ENCODE measurements around the gene ZFHX2.
A peak's percentile ranks its signal among the peaks of the same experiment; 100 is the strongest.

Gene ZFHX2

DNA sequence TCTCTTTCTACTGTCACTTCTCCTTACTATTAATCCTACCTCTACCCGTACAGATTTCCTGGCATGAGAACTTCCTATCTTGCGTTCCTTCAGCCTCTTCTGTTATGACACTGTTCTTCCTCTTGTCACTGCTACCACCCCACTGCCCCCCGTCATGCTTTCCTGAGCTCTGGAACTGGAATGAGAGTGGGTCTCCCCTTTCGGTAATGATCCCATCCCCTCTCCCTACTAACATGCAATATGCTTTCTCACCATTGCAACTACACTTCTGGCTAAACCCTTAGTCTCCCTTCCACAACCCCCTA, 20.9 kb upstream of the ZFHX2 start:
- no peak for DNase-seq

DNA sequence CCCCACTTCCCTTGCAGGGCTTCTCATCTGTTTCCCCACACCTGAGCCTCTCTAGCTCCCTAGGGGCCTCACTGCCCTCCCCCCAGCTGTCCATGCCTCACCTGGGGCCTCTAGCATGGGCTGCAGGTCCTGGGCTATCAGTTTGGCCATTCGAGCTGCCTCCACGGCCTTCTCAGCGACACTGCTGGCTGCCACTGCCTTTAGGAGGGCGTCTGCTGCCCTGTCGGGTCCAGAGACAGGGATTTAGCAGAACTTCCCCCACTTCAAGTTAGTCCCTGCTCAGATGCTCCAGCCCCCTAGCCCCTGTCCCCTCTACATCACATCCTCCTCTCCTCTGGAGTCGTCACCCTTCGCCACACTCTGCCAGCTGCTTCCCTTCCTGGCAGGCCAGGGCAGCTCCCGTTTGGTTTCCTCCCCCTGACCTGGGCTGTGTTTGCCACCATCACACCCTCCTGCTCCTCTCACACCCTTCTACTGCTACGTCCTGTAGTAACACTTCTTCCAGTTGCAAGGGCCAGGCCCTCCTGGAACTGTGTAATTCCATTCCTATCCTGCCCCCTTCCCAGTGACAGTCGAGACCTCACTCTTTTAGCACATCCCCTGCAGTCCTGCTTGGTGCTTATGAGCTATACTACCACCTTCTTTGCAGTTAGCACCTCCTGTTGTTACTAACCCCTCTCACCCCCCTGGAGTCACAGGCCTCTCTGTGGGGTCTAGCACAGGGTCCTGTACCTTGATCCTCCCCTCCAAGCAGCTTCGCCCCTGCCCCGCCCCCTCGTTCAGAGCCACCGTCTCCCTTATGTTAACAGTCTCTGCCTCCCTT, 20.3 kb upstream of the ZFHX2 start:
- no peak for DNase-seq

DNA sequence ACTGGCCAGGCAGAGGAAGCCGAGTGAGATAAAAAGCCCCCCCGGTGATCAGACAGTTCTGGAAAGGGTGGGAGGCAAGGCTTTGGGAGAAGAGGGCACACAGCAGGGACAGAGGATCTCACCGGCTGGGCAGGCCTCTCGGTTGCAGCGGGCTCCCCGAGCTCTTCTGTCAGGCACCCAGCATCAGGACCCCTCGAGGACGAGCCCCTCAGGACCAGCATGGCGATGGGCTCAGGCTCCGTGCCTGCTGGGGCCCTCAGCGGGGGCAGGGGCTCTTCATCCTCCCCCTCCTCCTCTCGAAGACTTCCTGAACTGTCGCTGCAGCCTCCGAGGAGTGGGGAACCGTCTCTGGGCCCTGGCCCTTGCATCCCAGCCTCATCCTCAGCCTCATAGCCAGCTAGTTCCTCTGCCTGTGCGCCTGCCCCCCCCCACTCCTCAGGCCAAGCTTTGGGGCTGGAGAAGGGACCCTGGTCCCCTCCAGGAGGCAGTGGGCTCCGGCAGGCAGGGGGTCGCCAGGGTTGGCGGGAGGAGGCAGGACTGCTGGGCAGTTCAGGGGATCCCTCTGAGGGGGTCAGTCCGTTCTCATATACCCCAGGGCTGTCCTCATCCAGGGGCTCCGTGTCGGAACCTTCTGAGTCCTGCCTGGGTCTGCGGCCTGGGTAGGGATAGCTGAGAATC, 19.4 kb upstream of the ZFHX2 start:
- no peak for DNase-seq

DNA sequence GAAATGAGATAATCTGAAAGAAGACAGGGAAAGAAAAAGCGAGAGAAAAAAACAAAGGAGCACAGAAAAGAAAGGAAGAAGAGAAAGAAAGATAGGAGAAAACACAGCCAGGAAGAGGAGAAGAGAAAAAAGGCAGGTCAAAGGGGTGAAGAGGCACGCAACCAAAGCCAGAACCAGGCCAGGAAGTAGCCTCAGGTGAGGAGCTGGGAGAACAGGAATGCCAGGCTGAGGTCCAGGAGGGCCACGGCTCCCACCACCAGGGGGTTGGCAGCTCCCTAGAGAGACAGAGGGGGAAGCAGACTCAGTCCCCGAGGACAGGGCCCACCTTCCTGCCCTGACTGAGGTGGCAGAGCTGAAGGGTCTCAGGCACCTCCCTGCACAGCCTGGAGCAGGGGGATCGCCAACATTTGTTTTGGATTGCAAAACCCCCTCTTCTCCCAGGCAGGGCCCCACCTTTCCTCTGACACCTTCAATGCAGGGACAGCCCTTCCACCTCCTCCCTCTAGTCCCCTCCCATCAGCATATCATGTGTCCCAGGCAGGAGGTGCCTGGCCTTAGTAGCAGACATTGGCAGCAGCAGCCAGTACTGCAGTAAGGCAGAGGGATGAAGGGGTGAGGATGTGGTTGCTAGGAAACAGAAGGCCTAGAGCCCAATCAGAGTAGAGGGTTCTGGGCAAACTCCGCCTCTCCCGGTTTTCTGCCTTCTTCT, 18.0 kb upstream of the ZFHX2 start:
- DNase-seq = no peak

DNA sequence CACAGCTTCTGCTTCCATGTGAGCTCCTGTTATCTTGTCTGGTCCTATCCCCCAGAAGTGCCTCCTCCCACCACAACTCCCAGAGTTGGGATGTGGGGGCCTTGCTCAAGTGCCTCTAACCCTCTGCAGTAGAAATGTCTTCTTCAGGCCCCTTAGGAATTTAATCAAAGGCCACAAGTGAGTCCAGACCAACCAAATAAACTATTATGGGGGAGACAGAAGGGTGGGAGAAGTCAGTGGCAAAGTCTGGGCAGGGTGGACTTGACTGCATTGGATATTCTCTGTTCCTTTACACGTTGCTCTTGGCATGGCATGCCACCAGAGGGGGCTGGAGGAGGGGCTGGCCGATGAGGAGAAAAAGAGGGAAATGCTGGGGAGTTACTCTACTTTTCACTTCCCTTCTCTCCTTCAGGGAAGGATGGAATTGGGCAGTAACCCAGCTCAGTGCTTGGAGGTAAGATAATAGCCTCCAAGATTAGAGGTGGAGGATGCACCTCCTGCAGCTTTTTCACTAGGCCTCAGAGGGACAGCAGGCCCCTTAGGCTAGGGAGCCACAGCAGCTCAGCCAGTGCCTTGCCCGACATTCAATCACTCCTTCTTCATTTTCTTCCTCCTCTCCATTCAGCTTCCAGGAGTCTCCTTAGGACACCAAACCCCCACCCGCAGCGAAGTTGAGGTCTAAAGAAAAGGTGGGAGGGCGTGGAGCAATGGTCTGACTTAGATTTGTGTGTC, 17.2 kb upstream of the ZFHX2 start:
- DNase-seq = peak; percentile 53

DNA sequence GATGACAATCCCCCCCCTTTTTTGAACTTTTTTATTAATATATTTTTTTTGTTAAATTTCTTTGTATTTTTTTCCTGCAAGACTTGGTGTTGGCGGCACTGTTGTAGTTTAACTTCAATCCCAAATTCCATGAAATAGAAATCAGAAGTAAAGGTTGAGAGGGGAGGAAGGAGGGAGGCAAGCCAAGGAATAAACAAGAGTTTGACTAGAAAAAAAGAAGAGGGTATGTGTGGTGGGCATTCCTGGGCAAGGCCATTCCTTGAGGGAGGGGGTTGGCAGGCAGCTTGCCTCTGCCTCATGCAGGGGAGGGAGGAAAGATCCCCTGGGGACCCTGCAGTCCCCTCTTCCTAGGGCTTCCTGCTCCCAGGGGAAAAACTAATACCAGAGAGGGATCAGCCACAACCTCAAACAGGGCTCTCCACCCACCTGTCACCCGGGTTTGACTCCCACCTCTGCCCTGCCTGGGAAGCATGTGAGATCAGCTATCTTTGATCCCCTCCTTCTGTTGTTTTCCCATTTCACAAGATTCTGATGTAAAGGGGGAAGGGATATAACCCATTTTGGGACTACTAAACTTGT, 16.5 kb upstream of the ZFHX2 start:
- no peak for DNase-seq

DNA sequence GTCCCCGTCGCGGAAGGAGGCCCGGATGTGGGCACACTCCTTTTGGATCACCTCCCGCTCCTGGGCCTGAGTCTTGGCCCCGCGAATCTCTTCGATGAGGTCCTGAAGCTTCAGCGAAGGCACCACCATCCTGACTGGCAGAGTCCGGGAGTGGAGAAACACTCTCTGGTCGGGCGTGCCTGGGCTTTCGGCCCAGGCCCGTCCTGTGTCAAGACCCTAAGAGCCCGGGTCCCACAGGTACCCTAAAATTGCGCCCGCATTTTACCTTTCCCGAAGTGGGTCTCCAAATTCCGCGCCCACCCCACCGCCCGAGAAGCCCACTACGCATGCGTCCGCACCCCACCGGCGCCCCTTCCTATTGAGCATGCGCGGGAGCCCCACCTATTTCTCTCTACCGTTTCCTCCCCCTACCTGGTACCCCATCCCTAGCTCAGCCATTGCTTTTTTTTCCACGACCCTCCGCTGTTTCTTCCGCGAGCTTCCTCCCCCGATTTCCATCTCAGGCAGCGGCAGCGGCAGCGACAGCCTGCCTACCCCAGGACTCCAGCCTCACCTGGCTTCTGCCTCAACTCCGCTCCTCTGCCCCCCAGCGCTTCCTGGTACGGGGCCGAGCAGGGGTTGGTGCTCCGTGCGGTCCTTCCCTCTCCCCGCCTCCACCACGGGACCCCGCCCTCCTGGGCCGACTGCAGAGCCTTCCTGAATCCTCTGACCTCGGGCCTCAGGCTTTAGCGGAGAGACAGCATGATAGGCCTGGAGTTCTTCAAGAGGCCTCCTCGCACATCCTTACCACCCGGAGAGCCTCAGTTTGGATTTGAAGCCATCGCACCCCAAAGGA, 15.8 kb upstream of the ZFHX2 start, which contains the start of gene AP1G2:
Gene AP1G2, minus strand, starts transcription at position 606 of the 835 bp plus-strand sequence. Its CDS starts 477 bp downstream, at position 129.
- DNase-seq = peak; percentile 86

DNA sequence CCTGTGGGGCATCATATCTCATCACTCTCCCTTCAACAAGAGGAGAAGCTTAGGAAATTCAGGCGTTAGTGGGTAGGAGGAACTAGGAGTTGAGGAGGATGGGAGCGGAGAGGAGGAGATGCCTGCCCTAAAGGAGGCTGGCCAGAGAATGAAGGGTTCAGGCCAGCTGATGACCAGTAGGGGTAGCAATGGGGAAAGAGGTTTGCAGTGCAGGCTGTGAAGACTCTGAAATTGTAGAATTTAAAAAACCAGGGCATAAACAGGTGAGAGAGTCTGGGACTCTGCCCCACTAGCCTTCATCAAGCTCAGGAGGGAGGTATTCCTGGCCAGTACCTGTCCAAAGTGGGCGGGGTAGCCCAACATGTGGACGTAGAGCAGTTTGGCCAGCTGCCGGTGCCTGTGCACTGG, 15.2 kb upstream of the ZFHX2 start:
- no peak for DNase-seq

DNA sequence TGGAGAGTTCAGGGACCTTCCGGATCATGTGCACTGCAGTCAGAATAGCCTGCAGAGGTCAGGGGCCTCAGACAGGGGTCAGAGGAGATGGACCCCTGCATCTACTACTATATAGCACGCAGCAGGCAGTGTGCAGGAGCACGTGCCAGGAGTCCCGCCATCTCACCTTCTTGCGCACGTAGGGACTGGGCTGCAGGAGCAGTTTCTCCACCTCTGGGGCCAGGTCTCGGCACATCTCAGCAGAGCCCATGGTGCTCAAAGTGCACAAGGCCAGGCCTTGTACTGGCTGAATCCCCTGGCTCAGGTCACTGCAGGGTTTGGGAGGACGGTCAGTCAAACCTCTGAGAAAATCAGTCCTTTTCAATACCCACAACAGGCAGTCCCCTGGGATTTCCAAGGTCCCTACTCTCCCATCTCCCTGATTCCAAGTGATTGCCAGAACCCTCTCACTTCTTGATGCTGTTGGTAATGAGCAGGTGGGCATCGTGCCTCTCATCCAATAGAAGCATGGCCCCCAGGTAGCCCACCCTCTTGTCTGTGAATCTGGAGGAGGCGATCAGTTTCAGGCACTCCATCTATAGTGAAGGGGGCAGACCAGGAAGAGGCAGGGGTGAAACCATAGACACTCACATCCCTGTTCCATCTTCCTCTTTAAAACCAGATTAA, 14.7 kb upstream of the ZFHX2 start:
- DNase-seq = no peak

DNA sequence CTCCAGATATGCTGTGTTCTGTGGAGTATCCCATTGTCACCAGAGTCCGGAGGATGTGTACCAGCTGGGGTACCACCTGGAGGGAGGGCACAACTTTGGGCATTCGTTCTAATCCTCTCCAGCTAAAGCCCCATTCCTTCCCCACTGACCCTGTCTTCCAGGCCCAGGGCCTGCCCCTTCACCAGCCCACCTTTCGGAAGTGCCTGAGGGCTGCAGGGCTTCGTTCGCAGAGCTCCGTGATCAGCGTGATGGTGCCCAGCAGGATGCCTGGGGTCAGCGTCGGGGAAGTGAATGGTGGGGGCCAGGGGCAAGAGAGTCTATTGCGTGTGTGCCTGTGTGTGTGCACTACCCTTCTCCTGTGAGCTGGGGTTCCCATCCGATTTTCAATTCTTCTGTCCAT, 14.1 kb upstream of the ZFHX2 start:
- no peak for DNase-seq

DNA sequence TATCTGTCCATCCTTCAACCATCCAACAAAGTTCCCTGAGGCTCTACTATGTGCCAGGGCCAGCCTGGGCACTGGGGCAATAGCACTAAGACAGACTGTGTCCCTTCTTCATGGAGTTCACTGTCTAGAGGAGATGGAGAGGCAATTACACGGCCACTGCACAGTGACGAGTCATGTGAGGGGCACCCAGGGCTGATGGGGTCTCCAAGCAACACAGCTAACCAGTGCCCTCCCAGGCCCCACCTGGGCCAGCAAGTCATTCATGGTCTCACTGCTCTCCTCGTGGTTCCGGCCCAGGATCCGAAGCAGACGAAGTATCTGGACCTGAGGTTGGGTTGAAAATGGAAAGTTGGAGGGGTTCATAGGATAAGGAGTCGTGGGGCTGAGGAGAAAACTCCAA, 13.3 kb upstream of the ZFHX2 start:
- DNase-seq = no peak

DNA sequence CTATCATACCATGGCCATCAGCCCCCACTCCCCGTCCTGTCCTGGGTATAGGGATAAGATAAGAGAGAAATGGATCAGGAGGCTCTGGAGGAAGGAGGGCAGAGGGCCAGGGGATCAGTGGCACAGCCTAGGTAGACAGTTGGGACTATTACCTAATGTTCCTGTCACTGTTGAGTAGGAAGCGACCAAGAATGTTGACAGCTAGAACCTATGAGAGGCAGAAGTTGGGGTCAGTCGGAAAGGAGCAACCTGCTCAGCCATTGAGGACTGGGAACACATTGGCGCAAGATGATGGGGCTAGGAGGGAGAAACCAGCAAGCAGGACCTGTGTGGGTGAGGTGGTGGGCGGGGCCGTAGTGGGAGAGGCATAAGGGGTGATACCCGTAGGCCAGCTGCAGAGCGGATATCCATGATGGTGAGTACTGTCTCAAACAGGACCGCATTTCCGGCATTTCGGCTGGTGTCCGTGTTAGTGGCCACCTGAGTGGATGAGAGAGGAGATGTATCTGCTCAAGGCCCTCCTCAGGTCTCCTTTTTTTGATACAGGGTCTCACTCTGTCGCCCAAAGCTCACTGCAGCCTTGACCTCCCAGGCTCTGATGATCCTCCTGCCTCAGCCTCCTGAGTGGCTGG, 12.7 kb upstream of the ZFHX2 start:
- DNase-seq = no peak

DNA sequence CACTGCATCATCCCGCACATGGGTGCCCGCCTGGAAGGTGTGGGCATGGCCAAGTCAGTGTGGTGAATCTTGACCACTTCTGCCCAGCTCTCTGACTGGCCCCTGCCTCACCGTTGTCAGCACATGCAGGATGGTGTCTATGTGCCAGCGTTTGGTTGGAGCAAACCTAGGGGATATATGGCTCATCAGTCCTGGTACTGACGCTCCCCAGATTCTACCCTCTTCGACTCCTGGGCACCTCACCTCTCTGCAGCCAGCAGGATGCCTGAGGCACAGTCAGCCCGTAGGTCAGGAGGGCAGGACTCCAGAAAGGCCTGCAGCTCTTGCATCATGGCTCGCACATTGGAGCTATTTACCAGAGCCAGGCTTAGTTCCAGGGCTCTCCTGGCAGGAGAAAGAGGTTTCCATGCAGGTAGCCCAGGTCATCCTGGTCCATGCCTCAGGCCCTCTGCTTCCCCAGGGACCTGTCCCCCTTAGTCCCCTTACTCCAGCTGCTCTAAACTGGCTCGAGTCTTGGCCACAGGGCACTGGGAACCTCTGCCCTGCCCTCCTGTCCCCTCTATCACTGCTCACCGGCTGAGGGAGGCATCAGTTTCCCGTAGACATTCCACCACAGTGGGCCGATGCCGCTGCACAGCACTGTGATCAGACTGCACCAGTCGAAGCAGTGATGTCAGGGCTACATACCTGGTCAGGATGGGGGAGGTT, 12.1 kb upstream of the ZFHX2 start:
- no peak for DNase-seq

DNA sequence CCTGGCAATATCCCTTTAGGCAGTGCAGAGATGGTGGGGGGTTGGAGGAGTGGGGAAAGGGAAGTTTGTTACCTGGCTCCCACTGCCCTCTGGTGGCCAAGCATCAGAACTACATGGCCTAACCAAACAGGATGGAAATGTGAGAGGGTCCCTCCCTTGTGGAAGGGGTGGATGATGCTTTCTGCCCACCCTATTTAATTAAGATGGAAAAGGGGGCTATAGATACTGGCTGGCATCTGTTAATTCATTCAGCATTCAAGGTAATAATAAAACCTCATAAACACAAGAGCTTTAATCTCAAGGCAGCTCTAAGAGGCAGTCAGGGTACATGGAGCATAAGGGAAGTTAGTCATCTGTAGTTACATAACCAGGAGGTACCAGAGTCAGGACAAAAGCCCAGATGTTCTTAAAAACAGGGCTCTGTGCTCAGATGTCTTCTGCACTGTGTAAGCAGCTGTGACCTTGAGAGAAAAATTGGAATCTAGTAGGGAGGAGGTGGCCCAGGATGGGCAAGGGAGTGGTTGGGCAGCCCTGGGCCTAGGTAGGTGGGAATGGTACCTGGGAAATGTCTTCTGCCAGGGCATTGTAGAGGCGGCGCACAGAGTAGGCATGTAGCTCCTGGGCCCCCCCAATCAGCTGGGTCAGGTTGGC, 11.4 kb upstream of the ZFHX2 start:
- no peak for DNase-seq

DNA sequence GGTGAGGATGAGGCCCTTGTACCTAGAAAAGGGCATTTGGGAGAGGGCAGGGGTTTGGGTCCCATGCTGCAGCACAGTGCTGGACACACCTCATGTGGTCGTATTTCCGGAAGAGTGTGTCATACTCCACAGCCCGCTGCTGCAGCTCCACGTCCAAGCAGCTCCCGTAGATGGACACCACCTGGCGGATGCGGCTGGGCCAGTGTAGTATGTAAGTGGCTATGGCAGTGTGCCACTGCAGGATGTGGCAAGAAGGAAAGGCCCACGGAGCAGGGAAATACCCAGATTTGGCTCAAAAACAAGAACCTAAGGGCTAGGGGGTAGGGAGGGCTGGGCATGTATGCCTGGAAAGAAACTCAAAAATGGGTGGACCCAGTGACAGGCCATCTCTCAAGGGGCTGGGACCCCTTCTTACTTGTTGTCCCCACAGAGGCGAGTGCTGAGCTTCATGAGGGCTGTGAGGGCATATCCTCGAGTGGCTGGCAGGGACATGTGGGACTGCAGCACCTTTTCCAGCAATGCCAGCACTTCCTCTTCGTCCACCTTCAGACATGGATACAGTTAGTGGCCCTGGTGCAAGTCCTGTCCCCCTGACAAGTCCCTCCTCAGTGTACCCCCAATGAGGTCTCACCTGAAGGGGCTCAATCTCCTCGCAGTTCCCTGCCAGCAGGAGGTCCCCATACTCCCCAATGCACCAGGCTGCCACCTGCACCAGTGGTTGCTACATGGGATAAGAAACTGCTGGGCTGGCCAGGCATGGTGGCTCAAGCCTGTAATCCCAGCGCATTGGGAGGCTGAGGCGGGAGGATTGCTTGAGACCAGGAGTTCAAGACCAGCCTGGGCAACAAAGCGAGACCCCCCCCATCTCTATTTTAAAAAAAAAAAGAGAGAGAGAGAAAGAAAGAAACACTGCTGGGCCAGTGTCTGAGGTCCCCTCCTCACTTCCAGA, 10.6 kb upstream of the ZFHX2 start:
- DNase-seq = no peak

DNA sequence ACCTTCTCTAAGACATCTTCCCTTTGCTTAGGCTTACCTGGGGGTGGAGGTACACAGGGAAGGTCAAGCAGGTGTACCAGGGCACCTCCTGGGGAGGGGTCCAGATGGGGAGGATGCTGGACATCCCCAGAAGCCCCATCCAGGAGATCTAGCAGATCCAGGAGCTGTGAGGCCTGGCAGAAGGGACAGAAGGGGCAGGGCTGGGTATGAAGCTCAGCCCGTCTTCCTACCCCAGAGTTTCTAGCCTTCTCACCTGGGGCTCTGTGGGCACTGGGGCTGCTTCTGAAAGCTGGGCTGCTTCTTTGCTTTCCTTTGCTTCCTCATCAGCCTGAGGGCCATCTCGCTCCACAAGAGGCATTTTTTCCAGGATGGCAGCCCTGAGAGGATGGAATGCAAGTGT, 9.7 kb upstream of the ZFHX2 start:
- DNase-seq = no peak

DNA sequence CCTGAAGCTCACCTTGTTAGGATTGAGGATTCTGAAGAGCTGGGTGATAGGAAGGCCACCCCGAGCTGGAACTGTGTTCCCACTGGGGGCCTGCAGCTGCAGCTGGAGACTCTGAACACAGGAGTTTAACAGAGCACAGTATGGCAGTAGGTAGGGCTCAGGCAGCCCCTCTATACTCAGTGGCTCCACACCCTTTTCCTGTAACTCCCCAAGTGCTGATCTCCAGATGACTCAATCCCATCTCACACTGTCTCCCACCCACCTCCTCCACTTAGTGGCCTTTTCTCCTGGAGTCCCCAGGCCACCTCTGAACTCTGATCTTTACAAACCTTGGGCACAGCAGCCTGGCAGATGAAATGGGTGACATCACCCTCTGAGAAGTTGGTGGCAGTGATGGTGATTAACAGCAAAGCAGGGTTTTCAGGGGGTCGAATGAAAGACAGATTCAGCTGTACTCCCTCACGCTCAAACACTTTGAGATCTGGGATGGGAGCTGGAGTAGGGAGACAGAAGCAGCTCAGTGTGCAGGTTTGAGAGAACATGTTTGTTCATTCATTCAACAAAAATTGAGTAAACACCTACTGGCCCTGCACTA, 8.5 kb upstream of the ZFHX2 start:
- no peak for DNase-seq
